HEK293 (cell line): ENCODE results near the gene PDLIM4.

Source experiments
- CTCF ChIA-PET: fragments of 350-600 bp; formaldehyde crosslinking; extraction: SDS; loops from one replicate; lab custom pipeline; 2021; ENCODE audit warnings: antibody characterized with exemption; lab: Yijun Ruan, JAX
- POLR2A ChIA-PET: fragments of 300-600 bp; formaldehyde crosslinking; extraction: SDS; loops from one replicate; lab custom pipeline; 2020; ENCODE audit warnings: antibody characterized with exemption, inconsistent platforms; lab: Yijun Ruan, JAX
- H3K27ac ChIP-seq: fragments of 200-500 bp; sonication (Bioruptor generic); 2 replicates; pipeline ENCODE4 v1.5.1; 2014; ENCODE audit warnings: low read depth, low read length, control low read depth, inconsistent platforms; ENCODE audit errors: extremely low read depth
- H3K36me3 ChIP-seq, 2 experiments: fragments of 200-500 bp in 1 of 2; sonication (Bioruptor generic) in 1 of 2; 1 replicate in 1 of 2; 2 replicates in 1 of 2; pipeline ENCODE4 v1.5.1; 2014 to 2017; ENCODE audit warnings: inconsistent platforms in 2 of 2, low read length in 2 of 2; ENCODE audit not compliant: control insufficient read depth in 2 of 2, insufficient read depth in 1 of 2
- H3K4me1 ChIP-seq: fragments of 200-500 bp; sonication (Bioruptor generic); 2 replicates; pipeline ENCODE4 v1.5.1; 2014; ENCODE audit warnings: mild to moderate bottlenecking, low read length, inconsistent platforms; ENCODE audit not compliant: control insufficient read depth, insufficient read depth
- H3K4me3 ChIP-seq: 2 replicates; pipeline ENCODE4 v1.5.1; 2011; ENCODE audit warnings: low read depth, mild to moderate bottlenecking, control low read depth, low read length, moderate library complexity
- H3K9me3 ChIP-seq: fragments of 200-500 bp; sonication (Bioruptor generic); 2 replicates; pipeline ENCODE4 v1.5.1; 2014; ENCODE audit warnings: low read depth, low read length, inconsistent platforms; ENCODE audit not compliant: control insufficient read depth, insufficient read depth
- PRDM2 ChIP-seq: fragments of 450-650 bp; formaldehyde crosslinking; IDR thresholded peaks from 2 replicates; pipeline ENCODE4 v1.5.1; 2016; ENCODE audit warnings: missing biosample characterization, missing genetic modification characterization, borderline replicate concordance
- SP7 ChIP-seq: fragments of 450-650 bp; formaldehyde crosslinking; IDR thresholded peaks from 2 replicates; pipeline ENCODE4 v1.5.1; 2016; ENCODE audit warnings: missing biosample characterization, missing genetic modification characterization
- ZBTB48 ChIP-seq: fragments of 450-650 bp; formaldehyde crosslinking; IDR thresholded peaks from 2 replicates; pipeline ENCODE4 v1.5.1; 2016; ENCODE audit warnings: missing biosample characterization, missing genetic modification characterization
- ZEB2 ChIP-seq: fragments of 450-650 bp; formaldehyde crosslinking; IDR thresholded peaks from 2 replicates; pipeline ENCODE4 v1.5.1; 2016; ENCODE audit warnings: missing biosample characterization, missing genetic modification characterization
- ZNF121 ChIP-seq: fragments of 450-650 bp; formaldehyde crosslinking; IDR thresholded peaks from 2 replicates; pipeline ENCODE4 v1.5.1; 2016; ENCODE audit warnings: missing biosample characterization, missing genetic modification characterization
- ZNF214 ChIP-seq: fragments of 450-650 bp; formaldehyde crosslinking; IDR thresholded peaks from 2 replicates; pipeline ENCODE4 v1.5.1; 2017; ENCODE audit warnings: missing biosample characterization, mild to moderate bottlenecking, missing genetic modification characterization, borderline replicate concordance
- ZNF239 ChIP-seq: fragments of 450-650 bp; formaldehyde crosslinking; IDR thresholded peaks from 2 replicates; pipeline ENCODE4 v1.5.1; 2016; ENCODE audit warnings: missing biosample characterization, missing genetic modification characterization
- ZNF26 ChIP-seq: fragments of 450-650 bp; formaldehyde crosslinking; IDR thresholded peaks from 2 replicates; pipeline ENCODE4 v1.5.1; 2016; ENCODE audit warnings: missing biosample characterization, missing genetic modification characterization
- ZNF311 ChIP-seq: fragments of 450-650 bp; formaldehyde crosslinking; IDR thresholded peaks from 2 replicates; pipeline ENCODE4 v1.5.1; 2017; ENCODE audit warnings: missing biosample characterization, missing genetic modification characterization, borderline replicate concordance
- ZNF391 ChIP-seq: fragments of 450-650 bp; formaldehyde crosslinking; IDR thresholded peaks from 2 replicates; pipeline ENCODE4 v1.5.1; 2016; ENCODE audit warnings: low read depth, missing biosample characterization, missing genetic modification characterization, borderline replicate concordance
- ZNF394 ChIP-seq: fragments of 450-650 bp; formaldehyde crosslinking; IDR thresholded peaks from 2 replicates; pipeline ENCODE4 v1.5.1; 2016; ENCODE audit warnings: missing biosample characterization, missing genetic modification characterization, mild to moderate bottlenecking, moderate library complexity, borderline replicate concordance
- ZNF501 ChIP-seq: fragments of 450-650 bp; formaldehyde crosslinking; IDR thresholded peaks from 2 replicates; pipeline ENCODE4 v1.5.1; 2016; ENCODE audit warnings: missing biosample characterization, missing genetic modification characterization
- ZNF513 ChIP-seq: fragments of 450-650 bp; IDR thresholded peaks from 2 replicates; pipeline ENCODE4 v1.5.1; 2018; ENCODE audit warnings: missing biosample characterization, missing genetic modification characterization
- ZNF76 ChIP-seq: fragments of 450-650 bp; formaldehyde crosslinking; IDR thresholded peaks from 2 replicates; pipeline ENCODE4; 2016; ENCODE audit warnings: low read depth, missing biosample characterization, missing genetic modification characterization, borderline replicate concordance
- ZSCAN4 ChIP-seq: fragments of 450-650 bp; formaldehyde crosslinking; IDR thresholded peaks from 2 replicates; pipeline ENCODE4 v1.5.1; 2017; ENCODE audit warnings: missing biosample characterization, missing genetic modification characterization

PDLIM4 gene

GRCh38 chr5:132238901-132239500 is 18.5 kb upstream of the PDLIM4 start (continued):
- no peak for TF ChIP-seq PRDM2
- no peak for TF ChIP-seq ZNF239 (tag by site-specific recombination)
- no peak for TF ChIP-seq ZNF501 (tag by site-specific recombination)
- TF ChIP-seq ZNF311 = no peak
- TF ChIP-seq ZNF121 (tag by site-specific recombination) = no peak
- no peak for TF ChIP-seq ZNF214 (tag by site-specific recombination)
- no peak for TF ChIP-seq SP7 (tag by site-specific recombination)
- no peak for TF ChIP-seq ZNF394 (tag by site-specific recombination)

GRCh38 chr5:132239776-132240175 is 17.7 kb upstream of the PDLIM4 start:
- ChIA-PET POLR2A (interaction anchor here (2.6 kb wide), 1 partner anchor 54 kb away, joined by 10 read pairs; the partner anchor contains the start of gene SLC22A4), CTCF (interaction anchor here (0.7 to 4.4 kb wide), 11 partner anchors 9 to 262 kb away, joined by 3 to 52 read pairs (median 18); partner anchors contain the start of gene P4HA2)
- Histone ChIP-seq H3K9me3 (no peaks in the 10 kb centered on the region), H3K36me3 (no peaks in the 10 kb centered on the region), H3K4me3 (no peak overlapping the region), H3K4me1 (no peaks in the 10 kb centered on the region), H3K27ac (no peak overlapping the region)
- TF ChIP-seq ZEB2 (no peak), ZBTB48 (tag by site-specific recombination) (no peak), ZNF391 (tag by site-specific recombination) (no peak), ZSCAN4 (tag by site-specific recombination) (no peak), ZNF513 (tag by site-specific recombination) (no peak), ZNF76 (no peak), PRDM2 (no peak), ZNF26 (no peak)
